Neuronal stem cell (in vitro differentiated cells): ENCODE data around the gene PC.

Source experiments
- DNase-seq: peaks from one replicate; pipeline ENCODE4 v3.0.0-alpha.2; 2013; ENCODE audit warnings: low spot score
- H2AFZ ChIP-seq: one replicate; pipeline ENCODE4 v1.6.1; 2013; ENCODE audit warnings: mild to moderate bottlenecking, low read length, inconsistent platforms
- H2AK5ac ChIP-seq: 2 replicates; pipeline ENCODE4 v1.6.1; 2013; ENCODE audit warnings: low read depth, mild to moderate bottlenecking, inconsistent platforms, low read length, moderate library complexity, mixed read lengths
- H2BK120ac ChIP-seq: 2 replicates; pipeline ENCODE4 v1.6.1; 2013; ENCODE audit warnings: low read depth, mild to moderate bottlenecking, inconsistent platforms, low read length, moderate library complexity, mixed read lengths
- H2BK12ac ChIP-seq: one replicate; pipeline ENCODE4 v1.6.1; 2013; ENCODE audit warnings: low read length, inconsistent platforms
- H2BK15ac ChIP-seq: 2 replicates; pipeline ENCODE4 v1.6.1; 2013; ENCODE audit warnings: mild to moderate bottlenecking, low read length, inconsistent platforms, mixed read lengths
- H2BK5ac ChIP-seq: one replicate; pipeline ENCODE4 v1.6.1; 2013; ENCODE audit warnings: inconsistent platforms, mild to moderate bottlenecking, low read length, moderate library complexity
- H3K14ac ChIP-seq: one replicate; pipeline ENCODE4 v1.6.1; 2013; ENCODE audit warnings: low read length, inconsistent platforms
- H3K18ac ChIP-seq: 2 replicates; pipeline ENCODE4 v1.6.1; 2013; ENCODE audit warnings: low read length, inconsistent platforms
- H3K23ac ChIP-seq: 2 replicates; pipeline ENCODE4 v1.6.1; 2013; ENCODE audit warnings: low read depth, mild to moderate bottlenecking, mixed read lengths, low read length, inconsistent platforms; ENCODE audit not compliant: poor library complexity
- H3K27ac ChIP-seq: replicated peaks from 3 replicates; pipeline ENCODE4 v1.5.1; 2013; ENCODE audit warnings: low read length, inconsistent platforms
- H3K27me3 ChIP-seq, 3 experiments: 2 replicates each; pipeline ENCODE4 v1.6.1; 2013; ENCODE audit warnings: low read length in 3 of 3, mild to moderate bottlenecking in 2 of 3, inconsistent platforms in 1 of 3, low read depth in 1 of 3, mixed read lengths in 1 of 3, moderate library complexity in 1 of 3; ENCODE audit not compliant: control insufficient read depth in 3 of 3, insufficient read depth in 3 of 3
- H3K36me3 ChIP-seq, 2 donors: replicated peaks in 1 of 2; 2 replicates each; pipeline ENCODE4 v1.6.1; 2013; ENCODE audit warnings: low read length in 2 of 2; ENCODE audit not compliant: control insufficient read depth in 2 of 2, insufficient read depth in 2 of 2
- H3K4ac ChIP-seq: 2 replicates; pipeline ENCODE4 v1.6.1; 2013; ENCODE audit warnings: inconsistent platforms, mild to moderate bottlenecking, low read length, moderate library complexity
- H3K4me1 ChIP-seq, 2 donors: 1 replicate in 1 of 2; 2 replicates in 1 of 2; pipeline ENCODE4 v1.6.1; 2013; ENCODE audit warnings: low read length in 2 of 2, low read depth in 1 of 2; ENCODE audit not compliant: control insufficient read depth in 2 of 2, insufficient read depth in 1 of 2
- H3K4me2 ChIP-seq: one replicate; pipeline ENCODE4 v1.6.1; 2013; ENCODE audit warnings: mild to moderate bottlenecking, low read length, inconsistent platforms; ENCODE audit not compliant: insufficient read depth, poor library complexity, severe bottlenecking
- H3K4me3 ChIP-seq, 2 donors: 2 replicates each; pipeline ENCODE4 v1.5.1; 2013; ENCODE audit warnings: low read length in 2 of 2, mild to moderate bottlenecking in 2 of 2, inconsistent platforms in 1 of 2, moderate library complexity in 1 of 2
- H3K79me1 ChIP-seq: one replicate; pipeline ENCODE4 v1.6.1; 2013; ENCODE audit warnings: low read depth, mild to moderate bottlenecking, inconsistent platforms, low read length, moderate library complexity
- H3K9ac ChIP-seq: one replicate; pipeline ENCODE4 v1.6.1; 2013; ENCODE audit warnings: mild to moderate bottlenecking, low read depth, low read length, inconsistent platforms; ENCODE audit not compliant: poor library complexity
- H3K9me3 ChIP-seq, 2 donors: replicated peaks in 1 of 2; 2 replicates each; pipeline versions ENCODE3 to v1.6.1; 2013; ENCODE audit warnings: low read length in 2 of 2, mild to moderate bottlenecking in 2 of 2, inconsistent platforms in 1 of 2, low read depth in 1 of 2, mixed read lengths in 1 of 2, moderate library complexity in 1 of 2; ENCODE audit not compliant: control insufficient read depth in 2 of 2, insufficient read depth in 1 of 2
- H4K8ac ChIP-seq: one replicate; pipeline ENCODE4 v1.6.1; 2013; ENCODE audit warnings: low read depth, mild to moderate bottlenecking, inconsistent platforms, low read length, moderate library complexity
- H4K91ac ChIP-seq: one replicate; pipeline ENCODE4 v1.6.1; 2013; ENCODE audit warnings: low read length, low read depth, mild to moderate bottlenecking, inconsistent platforms; ENCODE audit not compliant: poor library complexity
- WGBS, 2 donors: extraction: QIAGEN DNeasy Blood & Tissue Kit; methylation state at CpG; one replicate each; pipeline ENCODE4 v1.1.7; 2013; ENCODE audit warnings: missing lambda C conversion rate in 2 of 2, mixed read lengths in 1 of 2; ENCODE audit not compliant: insufficient read length in 2 of 2, insufficient replicate concordance in 1 of 2; ENCODE audit errors: extremely low coverage in 2 of 2; 5-methylcytosine and 5-hydroxymethylcytosine counted together

PC gene

GRCh38 chr11:66932543-66932942 is 25.6 kb downstream of the PC start:
- Histone ChIP-seq H2AFZ (no peak overlapping the region), H4K91ac (no peak overlapping the region), H3K27me3 (no peaks in the 10 kb centered on the region), H3K23ac (no peak overlapping the region), H3K27ac (no peak overlapping the region), H3K18ac (no peak overlapping the region), H3K79me1 (no peaks in the 10 kb centered on the region), H4K8ac (no peak overlapping the region), H2BK120ac (no peak overlapping the region), H2AK5ac (no peak overlapping the region), H3K9ac (no peak overlapping the region), H3K4me2 (no peak overlapping the region), H2BK5ac (no peak overlapping the region), H3K4me3 (no peak overlapping the region), H3K36me3 (no peaks in the 10 kb centered on the region), H3K14ac (no peak overlapping the region), H2BK15ac (no peak overlapping the region), H3K4ac (no peak overlapping the region), H3K4me1 (no peaks in the 10 kb centered on the region), H3K9me3 (peaks cover 0 to 5% of the 10 kb centered on the region in 2 donors), H2BK12ac (no peak overlapping the region)
- no CpG with 5 or more reads among the region's 3 CpGs for WGBS, 2 donors
- DNase-seq = no peak

- Histone ChIP-seq H2AK5ac (no peak overlapping the region), H3K18ac (no peak overlapping the region), H2BK120ac (no peak overlapping the region), H4K8ac (no peak overlapping the region), H3K27me3 (no peaks in the 10 kb centered on the region), H2BK12ac (no peak overlapping the region), H3K14ac (no peak overlapping the region), H2BK15ac (no peak overlapping the region), H2BK5ac (no peak overlapping the region), H3K4me2 (no peak overlapping the region), H3K9me3 (no peaks in the 10 kb centered on the region), H3K9ac (no peak overlapping the region), H3K4me1 (no peaks in the 10 kb centered on the region), H2AFZ (no peak overlapping the region), H3K79me1 (no peaks in the 10 kb centered on the region), H3K27ac (no peak overlapping the region), H3K36me3 (no peaks in the 10 kb centered on the region), H3K4me3 (no peak overlapping the region), H3K23ac (no peak overlapping the region), H3K4ac (no peak overlapping the region), H4K91ac (no peak overlapping the region)
- no peak for DNase-seq
- no CpG with 5 or more reads among the region's 4 CpGs for WGBS, 2 donors
These were observed 28.4 kb downstream of the PC start for GRCh38 chr11:66929753-66930152.

GRCh38 chr11:66924272-66924671 is 33.9 kb downstream of the PC start:
- Histone ChIP-seq H2BK120ac (no peak overlapping the region), H2BK12ac (no peak overlapping the region), H3K9me3 (peaks cover 0 to 3% of the 10 kb centered on the region in 2 donors), H3K79me1 (no peaks in the 10 kb centered on the region), H3K18ac (no peak overlapping the region), H3K4me1 (peaks cover 7 to 9% of the 10 kb centered on the region in 2 donors), H2AK5ac (no peak overlapping the region), H3K36me3 (no peaks in the 10 kb centered on the region), H3K4ac (no peak overlapping the region), H3K27me3 (no peaks in the 10 kb centered on the region), H2BK5ac (no peak overlapping the region), H3K9ac (no peak overlapping the region), H3K27ac (no peak overlapping the region), H4K8ac (no peak overlapping the region), H3K4me2 (no peak overlapping the region), H2AFZ (no peak overlapping the region), H3K23ac (no peak overlapping the region), H3K4me3 (no peak overlapping the region), H3K14ac (no peak overlapping the region), H4K91ac (no peak overlapping the region), H2BK15ac (no peak overlapping the region)
- DNase-seq = no peak
- WGBS, 2 donors = no CpG with 5 or more reads among the region's 1 CpG

- Histone ChIP-seq H3K27ac (no peak overlapping the region), H3K27me3 (no peaks in the 10 kb centered on the region), H3K23ac (no peak overlapping the region), H3K4me1 (peaks cover 7 to 9% of the 10 kb centered on the region in 2 donors), H4K8ac (no peak overlapping the region), H3K14ac (no peak overlapping the region), H3K9ac (no peak overlapping the region), H3K4me2 (no peak overlapping the region), H3K18ac (no peak overlapping the region), H4K91ac (no peak overlapping the region), H3K9me3 (peaks cover 0 to 3% of the 10 kb centered on the region in 2 donors), H2AFZ (no peak overlapping the region), H2BK12ac (no peak overlapping the region), H2AK5ac (no peak overlapping the region), H2BK120ac (no peak overlapping the region), H2BK15ac (no peak overlapping the region), H3K79me1 (no peaks in the 10 kb centered on the region), H3K4ac (no peak overlapping the region), H3K36me3 (no peaks in the 10 kb centered on the region), H2BK5ac (no peak overlapping the region), H3K4me3 (no peak overlapping the region)
- no peak for DNase-seq
These were observed 35.6 kb downstream of the PC start for GRCh38 chr11:66922551-66922950.
